Endothelial cell of umbilical vein (primary cell): ENCODE measurements around the gene DALRD3. TPM values are rescaled to one million over a fixed set of nuclear protein-coding genes. Genes with fewer than 3 reads are reported as not detected.

ENCODE experiments used
- BruUV-seq: library from RNA; stranded (reverse); fragments of 400-500 nt; replicated peaks from 2 replicates; lab custom pipeline; 2021; lab: Mats Ljungman, UMichigan
- CTCF ChIA-PET: fragments of 300-600, 350-600 bp; sonication (Branson Sonifier 250); formaldehyde crosslinking; loops from one replicate; lab custom pipeline; 2021; ENCODE audit warnings: antibody characterized with exemption, inconsistent platforms; lab: Charles Lee
- POLR2A ChIA-PET: fragments of 300-600, 350-600 bp; sonication (Branson Sonifier 250); formaldehyde crosslinking; loops from one replicate; lab custom pipeline; 2021; ENCODE audit warnings: antibody characterized with exemption, inconsistent platforms; lab: Charles Lee
- DNase-seq: peaks from one replicate; pipeline ENCODE4 v3.0.0-alpha.2; 2011; ENCODE audit warnings: low read depth, low spot score
- FAIRE-seq: peaks from 2 replicates; lab custom pipeline; 2011; peaks lifted over from hg19 to GRCh38; lab: Jason Lieb, UNC
- H2AFZ ChIP-seq: 2 replicates; pipeline ENCODE4 v1.6.0; 2012; ENCODE audit warnings: low read depth, low read length, control low read depth, inconsistent platforms
- H3K27ac ChIP-seq: 2 replicates; pipeline ENCODE4 v1.5.1; 2011; ENCODE audit warnings: low read depth, mild to moderate bottlenecking, control low read depth, low read length, moderate library complexity; ENCODE audit not compliant: insufficient read depth
- H3K27me3 ChIP-seq, 2 experiments: 2 replicates each; pipeline versions ENCODE4 v1.6.0 to v1.6.1; 2011; ENCODE audit warnings: low read length in 2 of 2, mixed read lengths in 1 of 2; ENCODE audit not compliant: control insufficient read depth in 2 of 2, insufficient read depth in 2 of 2
- H3K36me3 ChIP-seq, 2 experiments: 2 replicates in 1 of 2; 3 replicates in 1 of 2; pipeline ENCODE4 v1.5.1; 2011; ENCODE audit warnings: low read length in 2 of 2, mild to moderate bottlenecking in 1 of 2, moderate library complexity in 1 of 2; ENCODE audit not compliant: control insufficient read depth in 2 of 2, insufficient read depth in 2 of 2; ENCODE audit errors: extremely low read depth in 1 of 2
- H3K4me1 ChIP-seq: 3 replicates; pipeline ENCODE4 v1.5.1; 2011; ENCODE audit warnings: mild to moderate bottlenecking, low read length; ENCODE audit not compliant: control insufficient read depth, insufficient read depth; ENCODE audit errors: extremely low read depth
- H3K4me2 ChIP-seq: 2 replicates; pipeline ENCODE4 v1.6.1; 2011; ENCODE audit warnings: low read length, control low read depth, mixed read lengths; ENCODE audit not compliant: insufficient read depth
- H3K4me3 ChIP-seq, 3 experiments: fragments of 200-600 bp in 1 of 3; sonication (generic), shearing (Covaris generic) in 1 of 3; replicated peaks in 1 of 3; 2 replicates each; pipeline ENCODE4 v1.5.1; 2011 to 2016; ENCODE audit warnings: control low read depth in 3 of 3, low read length in 3 of 3, mild to moderate bottlenecking in 2 of 3, inconsistent platforms in 1 of 3, low read depth in 1 of 3, moderate library complexity in 1 of 3; ENCODE audit not compliant: insufficient read depth in 1 of 3
- H3K79me2 ChIP-seq: 2 replicates; pipeline ENCODE4 v1.6.0; 2012; ENCODE audit warnings: low read length, inconsistent platforms; ENCODE audit not compliant: control insufficient read depth, insufficient read depth
- H3K9ac ChIP-seq: replicated peaks from 2 replicates; pipeline ENCODE3; 2011; ENCODE audit warnings: low read length, control low read depth; ENCODE audit not compliant: insufficient read depth; ENCODE audit errors: extremely low read depth
- H3K9me1 ChIP-seq: replicated peaks from 3 replicates; pipeline ENCODE4 v1.6.0; 2011; ENCODE audit warnings: mild to moderate bottlenecking, low read length; ENCODE audit not compliant: control insufficient read depth, insufficient read depth; ENCODE audit errors: extremely low read depth
- H3K9me3 ChIP-seq: replicated peaks from 2 replicates; pipeline ENCODE4 v1.5.1; 2012; ENCODE audit warnings: low read length, inconsistent platforms; ENCODE audit not compliant: control insufficient read depth, insufficient read depth
- H4K20me1 ChIP-seq: replicated peaks from 2 replicates; pipeline ENCODE3; 2011; ENCODE audit warnings: mild to moderate bottlenecking, low read length; ENCODE audit not compliant: control insufficient read depth, insufficient read depth; ENCODE audit errors: extremely low read depth
- EZH2 ChIP-seq: IDR thresholded peaks from 2 replicates; pipeline ENCODE4 v1.6.1; 2012; ENCODE audit warnings: borderline replicate concordance, low read depth, mild to moderate bottlenecking, moderate library complexity, low read length, inconsistent platforms; ENCODE audit not compliant: severe bottlenecking
- FOS ChIP-seq: IDR thresholded peaks from 2 replicates; pipeline ENCODE4 v1.6.1; 2011; ENCODE audit warnings: mild to moderate bottlenecking, low read length, moderate library complexity, borderline replicate concordance; ENCODE audit not compliant: insufficient read depth
- GATA2 ChIP-seq: IDR thresholded peaks from 2 replicates; pipeline ENCODE4 v1.7.0; 2011; ENCODE audit warnings: low read depth, mild to moderate bottlenecking, moderate library complexity, mixed read lengths, low read length; ENCODE audit not compliant: insufficient read length, insufficient read depth
- JUN ChIP-seq: IDR thresholded peaks from 2 replicates; pipeline ENCODE4 v1.6.1; 2011; ENCODE audit warnings: borderline replicate concordance, low read depth; ENCODE audit not compliant: insufficient read length, insufficient read depth
- MAX ChIP-seq: IDR thresholded peaks from 2 replicates; pipeline ENCODE4 v1.6.1; 2011; ENCODE audit not compliant: insufficient read depth, insufficient read length
- MYC ChIP-seq: IDR thresholded peaks from one replicate; pipeline ENCODE4 v1.6.1; 2011; ENCODE audit warnings: mild to moderate bottlenecking, low read depth, low read length
- POLR2A ChIP-seq: IDR thresholded peaks from 2 replicates; pipeline ENCODE4 v1.6.1; 2012; ENCODE audit warnings: low read depth, mild to moderate bottlenecking, control low read depth, low read length
- POLR2AphosphoS5 ChIP-seq: IDR thresholded peaks from 2 replicates; pipeline ENCODE4 v1.6.1; 2012; ENCODE audit warnings: low read depth, mild to moderate bottlenecking, control low read depth, low read length, moderate library complexity; ENCODE audit not compliant: insufficient read depth
- dilution Hi-C: fragments of 300-500 bp; cut with MboI; formaldehyde crosslinking; loops from one replicate; pipeline ENCODE4 v1.15.0; 2019; ENCODE audit warnings: low sequenced_read_pairs; ENCODE audit not compliant: extremely low pct_ligation_motif_present
- intact Hi-C: fragments of 100-400 bp; cut with micrococcal nuclease; formaldehyde crosslinking; loops from one replicate; pipeline ENCODE4 v1.10.0; 2022
- polyA plus RNA-seq, 4 experiments: library from polyadenylated mRNA; depleted of rRNA in 3 of 4; stranded (reverse) in 3 of 4; unstranded in 1 of 4; fragments of >200 nt; gene quantifications; 2 replicates each; pipeline versions ENCODE4 v1.2.1 to v1.2.3, GENCODE V29; 2011 to 2012; ENCODE audit warnings: missing spikeins in 1 of 4
- total RNA-seq: library from RNA; stranded (reverse); gene quantifications from 2 replicates; pipeline ENCODE4 v1.2.3, GENCODE V29; 2021
- TF ChIP-seq, protein P1 (sequence below), 2 donors: IDR thresholded peaks; 1 replicate in 1 of 2; 2 replicates in 1 of 2; pipeline ENCODE4 v1.5.1; 2011; ENCODE audit warnings: low read length in 2 of 2, mild to moderate bottlenecking in 2 of 2, moderate library complexity in 2 of 2, control low read depth in 1 of 2, inconsistent platforms in 1 of 2, low read depth in 1 of 2; ENCODE audit not compliant: insufficient read depth in 1 of 2; ENCODE audit errors: extremely low read depth in 1 of 2

Gene DALRD3
- total and polyA plus RNA-seq, 2 donors (not counting 3 experiments of a cell fraction or from before 2014, with no cell fraction given) = 22.7 to 60.8 TPM

DNA sequence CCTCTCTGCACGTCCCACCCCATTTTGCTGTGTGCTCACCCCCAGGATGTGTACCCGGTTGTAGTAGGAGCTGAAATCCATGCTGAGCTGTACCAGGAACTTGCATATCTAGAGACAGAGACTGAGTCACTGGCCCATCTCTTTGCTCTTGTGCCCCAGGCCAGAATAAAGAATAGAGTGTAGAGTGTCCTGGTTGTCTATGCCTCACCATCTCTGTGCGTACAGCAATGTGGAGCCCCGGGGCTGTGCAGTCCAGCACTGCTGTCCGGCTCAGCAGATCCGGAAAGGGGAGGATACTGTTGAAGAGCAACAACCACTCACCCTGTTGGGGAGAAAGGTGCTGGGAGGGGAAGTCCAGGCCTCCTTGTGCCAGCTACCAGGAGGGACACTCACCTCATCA, 2.6 kb downstream of the DALRD3 start:
- POLR2A ChIA-PET = interaction anchor here (4.2 kb wide), 1 partner anchor 8 kb away, joined by 17 read pairs; the partner anchor contains the start of gene WDR6
- DNase-seq = no peak
- Histone ChIP-seq H3K27me3 (no peaks in the 10 kb centered on the region), H2AFZ (no peak overlapping the region), H3K36me3 (peaks cover 5 to 51% of the 10 kb centered on the region in 2 experiments), H3K79me2 (peaks cover 30% of the 10 kb centered on the region), H3K4me3 (no peak overlapping the region), H3K9ac (no peak overlapping the region), H3K9me3 (no peaks in the 10 kb centered on the region), H3K9me1 (no peaks in the 10 kb centered on the region), H3K4me1 (peaks cover 22% of the 10 kb centered on the region), H3K27ac (no peak overlapping the region), H3K4me2 (no peak overlapping the region), H4K20me1 (no peaks in the 10 kb centered on the region)
- CTCF ChIA-PET = interaction anchor here (1.2 to 8.3 kb wide), 2 partner anchors 8 to 28 kb away, joined by 5 to 127 read pairs; partner anchors contain the start of genes P4HTM and WDR6
- dilution Hi-C loops (no loop called here), intact Hi-C loops (no loop called here)
- no peak for TF ChIP-seq FOS
- no peak for TF ChIP-seq POLR2AphosphoS5
- no peak for TF ChIP-seq GATA2
- TF ChIP-seq JUN = no peak
- no peak for TF ChIP-seq POLR2A
- no peak for TF ChIP-seq MYC
- no peak for TF ChIP-seq MAX
- TF ChIP-seq EZH2 = no peak
- TF ChIP-seq, protein P1, sequence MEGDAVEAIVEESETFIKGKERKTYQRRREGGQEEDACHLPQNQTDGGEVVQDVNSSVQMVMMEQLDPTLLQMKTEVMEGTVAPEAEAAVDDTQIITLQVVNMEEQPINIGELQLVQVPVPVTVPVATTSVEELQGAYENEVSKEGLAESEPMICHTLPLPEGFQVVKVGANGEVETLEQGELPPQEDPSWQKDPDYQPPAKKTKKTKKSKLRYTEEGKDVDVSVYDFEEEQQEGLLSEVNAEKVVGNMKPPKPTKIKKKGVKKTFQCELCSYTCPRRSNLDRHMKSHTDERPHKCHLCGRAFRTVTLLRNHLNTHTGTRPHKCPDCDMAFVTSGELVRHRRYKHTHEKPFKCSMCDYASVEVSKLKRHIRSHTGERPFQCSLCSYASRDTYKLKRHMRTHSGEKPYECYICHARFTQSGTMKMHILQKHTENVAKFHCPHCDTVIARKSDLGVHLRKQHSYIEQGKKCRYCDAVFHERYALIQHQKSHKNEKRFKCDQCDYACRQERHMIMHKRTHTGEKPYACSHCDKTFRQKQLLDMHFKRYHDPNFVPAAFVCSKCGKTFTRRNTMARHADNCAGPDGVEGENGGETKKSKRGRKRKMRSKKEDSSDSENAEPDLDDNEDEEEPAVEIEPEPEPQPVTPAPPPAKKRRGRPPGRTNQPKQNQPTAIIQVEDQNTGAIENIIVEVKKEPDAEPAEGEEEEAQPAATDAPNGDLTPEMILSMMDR (IDR thresholded peaks at IDR 0.05; ENCODE audit: extremely low read depth in 1 of 2, insufficient read depth in 1 of 2, low read depth in 1 of 2, low read length in 2 of 2) = no peak
- no peak for FAIRE-seq
- BruUV-seq = no TSS peak
